Naive B cell (primary cell): ENCODE measurements around the gene THOP1. TPM values are rescaled to one million over a fixed set of nuclear protein-coding genes. Genes with fewer than 3 reads are reported as not detected.

ENCODE experiments used
- ATAC-seq, 2 donors: fragments of 150-1000 bp; cut with Tn5 transposase; 2 replicates each; pipeline ENCODE4 v1.10.0; 2021; ENCODE audit warnings: low read depth in 2 of 2, mild to moderate bottlenecking in 2 of 2, moderate library complexity in 2 of 2
- DNase-seq: peaks from one replicate; pipeline ENCODE4 v3.0.0; 2022
- H3K27ac Mint-ChIP-seq, 6 donors: one replicate each; pipeline ENCODE4 v1.8.0; 2020 to 2022; ENCODE audit warnings: mild to moderate bottlenecking in 6 of 6, mixed read lengths in 6 of 6, moderate library complexity in 5 of 6, inconsistent platforms in 2 of 6
- H3K27me3 Mint-ChIP-seq, 3 donors: one replicate each; pipeline ENCODE4 v1.8.0; 2021 to 2022; ENCODE audit warnings: mixed read lengths in 3 of 3, mild to moderate bottlenecking in 1 of 3
- H3K36me3 Mint-ChIP-seq, 2 donors: one replicate each; pipeline ENCODE4 v1.8.0; 2020 to 2022; ENCODE audit warnings: mixed read lengths in 2 of 2, inconsistent platforms in 1 of 2, mild to moderate bottlenecking in 1 of 2
- H3K4me1 Mint-ChIP-seq, 3 donors: one replicate each; pipeline ENCODE4 v1.8.0; 2020 to 2022; ENCODE audit warnings: mixed read lengths in 3 of 3, inconsistent platforms in 1 of 3, mild to moderate bottlenecking in 1 of 3, moderate library complexity in 1 of 3
- H3K4me3 Mint-ChIP-seq, 8 donors: one replicate each; pipeline ENCODE4 v1.8.0; 2020 to 2022; ENCODE audit warnings: mild to moderate bottlenecking in 8 of 8, mixed read lengths in 8 of 8, moderate library complexity in 8 of 8, inconsistent platforms in 2 of 8
- H3K9me3 Mint-ChIP-seq, 7 donors: one replicate each; pipeline ENCODE4 v1.8.0; 2020 to 2022; ENCODE audit warnings: mixed read lengths in 7 of 7, mild to moderate bottlenecking in 5 of 7, inconsistent platforms in 2 of 7, moderate library complexity in 1 of 7
- polyA plus RNA-seq, 6 donors: library from polyadenylated mRNA; unstranded; fragments of 300-500 nt; fragmentation: Illumina TruSeq; gene quantifications; one replicate each; pipeline ENCODE4 v1.2.3, GENCODE V29; 2021; ENCODE audit warnings: low read depth in 6 of 6

Gene THOP1
- polyA plus RNA-seq, 6 donors from 2014 or later, result 22.4 to 42.2 (median 38.5) TPM

- H3K4me3 Mint-ChIP-seq, result no peak overlapping the region
- peaks cover 14 to 54% (median 50%) of the 10 kb centered on the region in 7 donors for H3K9me3 Mint-ChIP-seq
- peaks cover 7 to 11% (median 10%) of the 10 kb centered on the region in 3 donors for H3K4me1 Mint-ChIP-seq
- H3K27ac Mint-ChIP-seq, result no peak overlapping the region
- H3K36me3 Mint-ChIP-seq, result peaks cover 58 to 61% of the 10 kb centered on the region in 2 donors
- no peaks in the 10 kb centered on the region for H3K27me3 Mint-ChIP-seq
- no peak for DNase-seq
- no peak for ATAC-seq
Observed at GRCh38 chr19:2854849-2855248, 69.5 kb downstream of the THOP1 start.

- peaks cover 9 to 40% (median 34%) of the 10 kb centered on the region in 7 donors for H3K9me3 Mint-ChIP-seq
- DNase-seq, result no peak
- H3K27me3 Mint-ChIP-seq, result no peaks in the 10 kb centered on the region
- peak in 1 of 2 donors; percentile 40 for ATAC-seq
- no peak overlapping the region for H3K4me3 Mint-ChIP-seq
- H3K4me1 Mint-ChIP-seq, result peaks cover 0 to 4% (median 2%) of the 10 kb centered on the region in 3 donors
- H3K27ac Mint-ChIP-seq, result no peak overlapping the region
- H3K36me3 Mint-ChIP-seq, result peaks cover 43 to 45% of the 10 kb centered on the region in 2 donors
Observed at GRCh38 chr19:2856457-2857050, 71.3 kb downstream of the THOP1 start.

GRCh38 chr19:2858864-2859263 is 73.6 kb downstream of the THOP1 start:
- H3K4me3 Mint-ChIP-seq, result no peak overlapping the region
- ATAC-seq, result no peak
- peaks cover 0 to 9% (median 2%) of the 10 kb centered on the region in 3 donors for H3K4me1 Mint-ChIP-seq

GRCh38 chr19:2863816-2864215 is 78.5 kb downstream of the THOP1 start:
- peaks cover 0 to 9% (median 0%) of the 10 kb centered on the region in 3 donors for H3K4me1 Mint-ChIP-seq
- DNase-seq (no peak), ATAC-seq (no peak)
- peaks cover 0 to 8% (median 0%) of the 10 kb centered on the region in 3 donors for H3K27me3 Mint-ChIP-seq
- H3K4me3 Mint-ChIP-seq, result no peak overlapping the region
- H3K36me3 Mint-ChIP-seq, result no peaks in the 10 kb centered on the region
- H3K9me3 Mint-ChIP-seq, result peaks cover 0 to 3% (median 0%) of the 10 kb centered on the region in 7 donors
- H3K27ac Mint-ChIP-seq, result peak overlapping the region in 1 of 6 donors; percentile 58

More at GRCh38 chr19:2858864-2859263, 73.6 kb downstream of the THOP1 start:
- no peak for DNase-seq
- Mint-ChIP-seq H3K27ac (peak overlapping the region in 1 of 6 donors; percentile 77), H3K27me3 (peaks cover 0 to 4% (median 0%) of the 10 kb centered on the region in 3 donors), H3K36me3 (peaks cover 20 to 22% of the 10 kb centered on the region in 2 donors), H3K9me3 (peaks cover 4 to 17% (median 11%) of the 10 kb centered on the region in 7 donors)

Other genes starting within 250 kb of the THOP1 start
- gene GNG7, start 82.8 kb upstream of the THOP1 start, polyA plus RNA-seq, result 10 to 100 TPM; 49.1 to 72.0 (median 60.9) TPM
- 1 to 10 TPM in 5 of 6 donors, under 1 TPM in 1; 0.92 to 2.7 (median 1.5) TPM for gene DIRAS1, start 64.1 kb upstream of the THOP1 start, polyA plus RNA-seq
- 10 to 100 TPM; 56.2 to 88.7 (median 60.5) TPM for gene SLC39A3, start 45.5 kb upstream of the THOP1 start, polyA plus RNA-seq
- 10 to 100 TPM; 18.6 to 38.7 (median 26.3) TPM for gene SGTA, start 2.2 kb upstream of the THOP1 start, polyA plus RNA-seq
- 1 to 10 TPM in 5 of 6 donors, under 1 TPM in 1; 0.70 to 6.3 (median 3.0) TPM for gene ZNF554, start 34.4 kb downstream of the THOP1 start, polyA plus RNA-seq
- 1 to 10 TPM; 1.8 to 6.7 (median 4.5) TPM for gene ZNF555, start 56.0 kb downstream of the THOP1 start, polyA plus RNA-seq
- gene ZNF556, start 81.8 kb downstream of the THOP1 start, polyA plus RNA-seq, result not detected
- gene ZNF57, start 115.4 kb downstream of the THOP1 start, polyA plus RNA-seq, result 1 to 10 TPM; 2.9 to 5.5 (median 3.6) TPM
- gene ZNF77, start 159.5 kb downstream of the THOP1 start, polyA plus RNA-seq, result 1 to 10 TPM in 3 of 6 donors, under 1 TPM in 2, not detected in 1; 0.45 to 3.7 (median 1.1) TPM
- gene TLE6, start 192.1 kb downstream of the THOP1 start, polyA plus RNA-seq, result 10 to 100 TPM in 1 of 6 donors, 1 to 10 TPM in 3, under 1 TPM in 2; 0.43 to 10.7 (median 1.8) TPM
- 1 to 10 TPM in 4 of 6 donors, under 1 TPM in 1, not detected in 1; 0.84 to 2.3 (median 1.9) TPM for gene TLE2, start 243.8 kb downstream of the THOP1 start, polyA plus RNA-seq